Adipose tissue (tissue), 3 donors: ENCODE results near the gene FH. TPM values are rescaled to one million over a fixed set of nuclear protein-coding genes. Genes with fewer than 3 reads are reported as not detected.

Experiments
- H3K27ac ChIP-seq: one replicate; pipeline ENCODE4 v1.5.1; 2013; ENCODE audit warnings: low read depth, low read length
- WGBS, 3 donors: extraction: QIAGEN DNeasy Blood & Tissue Kit; methylation state at CpG; one replicate each; pipeline ENCODE4 v1.1.7; 2013; 5-methylcytosine and 5-hydroxymethylcytosine counted together
- polyA plus RNA-seq, 3 donors: library from polyadenylated mRNA; stranded (reverse); fragments of 200-250 nt; gene quantifications; one replicate each; pipeline ENCODE4 v1.2.3, GENCODE V29; 2013
- donor health status: healthy with polysubstance abuse.
- donor health status: Bipolar disorder and iron deficiency.
- donor health status: healthy.

Gene FH
- polyA plus RNA-seq, 3 donors = 27.8 to 66.5 (median 39.0) TPM

DNA sequence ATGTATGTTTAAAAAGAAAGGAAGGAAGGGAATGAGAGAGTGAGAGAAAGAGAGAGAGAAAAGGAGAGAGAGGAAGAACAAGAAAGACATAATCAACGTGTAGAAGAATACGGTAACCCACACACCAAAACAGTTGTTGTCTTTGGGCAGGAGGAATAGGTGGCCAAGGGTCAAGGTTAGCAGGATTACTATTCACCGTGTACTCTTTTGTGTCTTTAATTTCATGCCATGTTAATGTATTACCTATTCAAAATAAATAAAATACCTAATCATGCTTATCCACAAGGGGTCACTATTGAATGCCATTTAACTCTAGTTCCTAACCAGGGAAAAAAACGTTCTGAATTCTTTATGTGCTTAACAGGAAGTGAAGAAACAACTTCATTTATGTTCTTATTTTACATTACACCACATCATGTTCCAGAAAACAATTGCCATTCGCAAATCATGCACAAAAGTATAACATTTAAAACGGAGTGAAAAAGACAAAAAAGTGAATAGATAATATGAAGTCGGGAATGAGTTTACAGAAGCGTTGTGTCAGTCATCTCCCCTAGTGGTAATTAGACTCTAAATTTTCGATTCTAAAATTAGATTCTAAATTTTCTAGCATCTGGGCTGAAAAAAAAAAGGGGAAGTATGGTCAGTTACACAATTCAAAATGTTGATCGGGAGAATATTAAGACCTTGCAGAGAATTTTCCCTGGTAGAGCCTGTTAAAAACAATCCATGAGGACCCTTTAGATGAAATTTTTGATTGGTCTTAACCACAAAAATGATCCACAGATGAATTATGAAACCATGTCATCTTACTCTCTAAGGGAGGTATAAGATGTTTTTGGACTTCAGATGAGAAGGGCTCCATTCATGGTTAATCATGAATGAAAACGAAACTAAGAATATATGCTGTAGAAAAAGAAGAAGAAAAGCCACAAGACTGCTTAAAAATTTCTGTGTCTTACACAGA is 11.9 kb upstream of the FH start:
- 1 to 4% (median 3%) methylated on average over 11 of the region's 11 CpGs for WGBS, 3 donors
- H3K27ac ChIP-seq = no peak overlapping the region

DNA sequence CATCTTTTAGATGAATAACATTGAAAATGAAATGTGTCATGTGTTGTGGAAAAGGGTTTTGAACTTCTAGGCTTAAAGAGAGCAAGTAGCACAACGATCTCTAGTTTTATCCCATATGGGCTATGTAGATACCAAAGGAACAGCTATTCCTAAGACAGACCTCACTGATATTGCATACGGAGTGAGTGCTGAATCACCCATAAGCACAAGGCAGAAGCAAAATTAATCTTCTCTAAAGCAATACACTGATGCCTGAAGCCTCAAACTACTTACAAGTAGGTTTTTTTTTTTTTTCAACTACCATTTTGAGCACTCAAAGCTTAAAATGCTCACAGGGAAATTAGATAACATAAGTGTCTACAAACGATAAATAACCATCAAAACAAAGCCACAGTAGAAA is 7.6 kb upstream of the FH start:
- WGBS, 3 donors = 71 to 82% (median 75%) methylated on average over 3 of the region's 3 CpGs
- H3K27ac ChIP-seq = no peak overlapping the region

DNA sequence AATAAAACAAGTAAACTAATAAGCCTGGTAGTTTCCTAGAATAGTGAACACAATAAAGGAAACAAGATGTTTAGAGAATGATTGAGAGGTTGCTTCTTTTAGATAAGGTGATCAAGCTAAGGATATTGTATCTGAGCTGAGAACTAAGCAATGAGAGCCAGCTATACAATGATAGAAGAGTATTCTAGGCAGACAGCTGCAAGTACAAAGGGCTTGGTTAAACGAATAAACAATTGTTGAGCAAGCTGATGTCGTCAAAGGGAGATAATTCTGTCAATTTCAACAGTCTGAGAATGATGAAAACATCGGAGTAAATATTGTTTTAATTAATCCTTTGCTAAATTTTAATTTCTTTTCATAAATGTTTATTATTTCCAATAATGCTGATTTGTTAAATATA is 5.5 kb upstream of the FH start:
- WGBS, 3 donors = 50 to 66% (median 65%) methylated on average over 3 of the region's 3 CpGs
- no peak overlapping the region for H3K27ac ChIP-seq

DNA sequence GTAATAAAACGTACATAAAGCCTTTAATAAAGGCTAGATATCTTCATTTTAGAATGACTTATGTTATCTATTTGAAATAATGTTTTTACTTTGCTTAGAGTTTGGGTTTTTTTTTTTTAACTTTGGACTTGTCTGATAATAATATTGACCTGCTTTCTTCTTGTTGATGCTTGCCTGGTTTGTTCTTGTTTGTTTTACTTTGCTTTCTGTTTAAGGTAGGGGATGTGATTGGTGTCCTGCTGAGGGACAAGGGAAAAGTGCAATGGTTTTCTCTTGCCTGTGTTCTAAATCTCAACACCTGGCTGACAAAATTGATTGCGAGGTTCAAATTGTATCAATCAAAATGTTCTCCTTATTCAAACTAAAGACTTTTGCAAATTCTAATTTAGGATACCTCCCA is 2.2 kb upstream of the FH start:
- 72 to 88% (median 88%) methylated on average over 2 of the region's 2 CpGs for WGBS, 3 donors
- no peak overlapping the region for H3K27ac ChIP-seq

DNA sequence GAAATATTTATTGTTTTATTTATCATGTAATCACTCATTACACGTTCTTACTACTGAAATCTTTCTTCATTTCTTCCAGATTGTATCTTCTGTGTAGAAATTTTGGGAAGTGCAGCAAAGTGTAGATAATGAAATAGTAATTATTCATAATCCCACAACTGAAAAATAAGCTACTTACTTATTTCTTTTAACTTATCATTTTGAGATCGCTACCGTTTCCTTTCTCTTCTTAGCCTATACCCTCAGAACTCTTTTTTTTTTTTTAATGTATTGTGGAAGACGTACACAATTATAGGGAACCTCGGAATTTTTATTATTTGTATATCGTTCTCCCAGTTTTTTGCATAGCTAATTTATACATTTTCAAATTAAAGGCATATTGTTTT is 518 bp upstream of the FH start:
- H3K27ac ChIP-seq = no peak overlapping the region
- 7 to 15% (median 10%) methylated on average over 6 of the region's 6 CpGs for WGBS, 3 donors

DNA sequence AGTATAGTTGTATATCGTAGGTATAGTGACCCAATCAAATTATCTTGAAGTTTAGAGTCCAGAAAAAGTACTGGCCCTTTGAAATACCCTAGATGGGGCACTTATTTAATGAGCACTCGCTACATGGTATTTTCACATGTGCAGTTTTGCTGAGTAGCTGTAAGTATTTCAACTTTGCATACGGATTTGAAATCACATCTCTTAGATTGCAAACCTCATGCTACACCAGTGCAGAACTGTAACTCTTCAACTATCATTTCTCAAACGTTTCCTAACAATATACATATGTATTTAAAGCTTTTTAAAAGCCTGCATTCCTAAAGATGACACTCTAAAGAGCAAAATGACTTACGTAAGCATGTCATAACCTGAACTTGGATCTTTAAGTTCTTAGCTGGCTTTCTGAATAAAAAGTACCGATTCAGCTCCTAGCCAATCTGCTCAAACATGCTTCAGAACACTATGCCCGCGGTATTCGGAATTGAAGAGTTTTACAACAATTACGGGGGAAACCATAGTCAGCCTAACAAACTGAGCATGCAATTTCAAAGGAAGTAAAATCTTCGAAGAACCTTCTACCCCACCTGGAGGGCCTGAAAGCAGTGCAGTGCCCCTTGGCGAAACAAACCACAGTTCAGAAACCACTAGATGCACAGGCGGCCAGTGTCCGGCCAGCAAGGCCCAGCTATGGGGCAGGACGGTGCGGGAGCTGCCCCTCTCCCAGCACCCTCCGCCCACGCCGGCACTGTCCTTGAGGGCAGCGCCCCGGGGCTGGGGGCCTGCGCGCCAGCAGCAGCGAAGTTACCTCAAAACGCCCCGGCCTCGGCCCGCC is 863 bp downstream of the FH start:
- 4 to 5% (median 5%) methylated on average over 19 to 28 of the region's 28 CpGs for WGBS, 3 donors
- H3K27ac ChIP-seq = no peak overlapping the region

DNA sequence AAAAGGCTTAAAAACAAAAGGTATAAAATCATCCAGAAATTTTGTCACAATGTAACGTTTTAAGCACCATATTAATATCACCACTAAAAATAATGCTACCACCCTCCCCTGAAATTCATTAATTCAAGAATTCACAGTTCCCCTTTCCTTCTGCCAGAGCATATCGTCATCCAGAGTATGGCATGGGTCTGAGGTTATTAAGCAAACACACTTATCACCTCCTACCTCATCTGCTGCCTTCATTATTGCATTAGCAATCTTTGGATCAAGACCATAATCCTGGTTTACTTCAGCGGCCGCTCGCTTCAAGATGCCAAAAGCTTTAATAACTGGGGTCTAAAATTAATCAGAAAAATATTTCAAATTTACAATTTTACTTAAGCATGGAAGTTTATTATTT is 6.2 kb downstream of the FH start:
- WGBS, 3 donors = 74 to 90% (median 89%) methylated on average over 5 of the region's 5 CpGs
- no peak overlapping the region for H3K27ac ChIP-seq

DNA sequence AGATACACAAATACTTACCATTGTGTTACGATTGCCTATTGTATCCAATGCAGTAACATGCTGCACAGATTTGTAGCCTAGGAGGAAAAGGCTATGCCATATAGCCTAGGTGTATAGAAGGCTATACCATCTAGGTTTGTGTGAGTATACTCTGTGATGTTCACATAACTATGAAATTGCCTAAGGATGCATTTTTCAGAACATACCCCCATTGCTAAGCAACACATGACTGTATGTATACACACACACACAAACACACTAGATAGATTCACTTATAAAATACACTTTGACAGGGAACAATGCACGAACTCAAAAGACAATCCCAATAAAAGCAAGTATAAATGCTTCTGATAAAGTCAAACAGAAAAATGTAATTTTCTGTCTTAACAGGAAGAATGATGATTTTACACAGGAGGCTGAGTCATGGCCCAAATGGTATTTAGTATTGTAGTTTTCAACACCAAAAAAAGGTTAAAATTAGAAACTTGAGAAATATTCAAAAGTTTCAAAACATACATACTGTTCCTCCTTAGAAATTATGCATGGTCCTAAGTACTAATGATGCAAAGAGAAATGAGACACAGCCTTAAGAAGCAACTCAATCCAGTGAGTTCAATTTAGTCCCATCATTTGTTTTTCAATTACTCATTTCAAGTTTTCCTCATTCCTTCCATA is 12.2 kb downstream of the FH start:
- WGBS, 3 donors = 87 to 91% (median 88%) methylated on average over 2 of the region's 2 CpGs

DNA sequence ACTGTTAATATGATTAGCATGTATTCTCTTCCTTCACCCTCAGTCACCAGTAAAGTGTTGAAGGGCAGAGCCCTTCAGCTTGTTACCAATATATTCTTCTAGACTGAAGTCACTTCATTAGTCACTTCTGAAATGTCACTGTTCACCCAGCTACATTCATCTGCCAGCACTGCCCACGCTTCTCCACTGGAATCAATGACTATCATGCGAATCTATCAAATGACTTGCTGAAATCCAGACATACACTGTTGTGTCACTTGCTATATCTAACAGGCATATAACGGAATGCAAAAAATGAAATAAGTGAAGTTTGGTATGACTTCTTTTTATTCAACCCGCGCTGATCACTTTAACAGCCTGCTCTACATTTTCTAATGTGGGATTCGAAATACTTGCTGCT is 16.1 kb downstream of the FH start:
- H3K27ac ChIP-seq = no peak overlapping the region
- 94 to 98% (median 97%) methylated on average over 6 of the region's 6 CpGs for WGBS, 3 donors

More for the DNA sequence above, 12.2 kb downstream of the FH start:
- H3K27ac ChIP-seq = no peak overlapping the region

DNA sequence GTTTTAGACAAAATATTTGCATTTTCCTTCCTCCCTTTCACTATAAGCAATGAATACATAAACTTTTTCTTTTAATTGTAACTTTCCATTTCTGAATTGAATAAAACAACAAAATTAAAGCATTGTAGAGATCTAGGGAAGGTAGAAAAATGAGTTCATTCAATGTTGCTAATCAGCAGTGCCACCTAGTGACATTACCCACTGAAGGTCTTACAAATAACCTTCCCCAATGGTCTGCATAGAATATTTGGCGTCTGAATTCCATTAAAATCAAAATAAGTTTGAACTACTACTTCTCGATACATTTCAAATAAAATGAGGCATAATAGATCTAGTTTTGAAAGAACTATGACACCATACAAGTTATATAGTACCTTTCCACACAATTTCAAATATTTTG is 19.6 kb downstream of the FH start:
- 65 to 85% (median 71%) methylated on average over 2 of the region's 2 CpGs for WGBS, 3 donors
- no peak overlapping the region for H3K27ac ChIP-seq

DNA sequence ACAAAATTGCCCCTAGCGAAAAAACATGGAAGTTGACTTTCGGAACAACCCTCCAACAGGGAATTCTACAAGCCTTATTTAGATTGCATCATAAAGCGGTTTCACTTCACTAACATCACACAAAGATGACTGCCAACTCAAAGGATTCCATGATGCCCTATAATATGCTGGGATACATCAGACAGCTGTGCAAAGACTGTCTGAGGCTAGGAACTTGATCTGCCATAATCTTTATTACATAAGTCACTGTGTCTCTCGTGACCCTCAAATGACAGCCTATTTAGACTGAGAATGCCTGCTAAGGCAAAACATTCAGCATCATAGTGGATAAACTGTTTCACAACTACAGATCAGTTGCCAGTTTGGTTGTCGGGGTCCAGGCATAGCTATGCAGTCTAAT is 23.8 kb downstream of the FH start:
- H3K27ac ChIP-seq = no peak overlapping the region
- WGBS, 3 donors = 90 to 94% (median 92%) methylated on average over 5 of the region's 5 CpGs

DNA sequence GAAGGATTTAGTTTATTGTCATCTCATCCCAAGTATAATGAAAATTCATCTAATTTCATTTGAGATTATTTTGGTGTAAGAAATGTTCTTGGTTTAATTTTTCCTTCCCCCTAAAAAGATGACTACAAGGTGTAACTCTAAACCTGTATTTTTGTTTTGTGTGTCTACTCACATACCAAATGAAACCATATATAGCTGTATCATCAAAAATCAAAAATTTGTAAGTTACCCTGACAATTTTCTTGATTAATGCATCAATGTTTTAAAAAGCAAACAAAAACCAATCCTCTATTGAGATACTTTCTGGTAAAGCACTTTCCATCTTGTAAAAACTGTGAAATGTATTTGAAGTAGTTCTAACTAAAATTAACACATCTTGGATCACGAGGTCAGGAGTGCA is 30.8 kb downstream of the FH start:
- no peak overlapping the region for H3K27ac ChIP-seq
- 93 to 100% (median 97%) methylated on average over 1 of the region's 1 CpG for WGBS, 3 donors

DNA sequence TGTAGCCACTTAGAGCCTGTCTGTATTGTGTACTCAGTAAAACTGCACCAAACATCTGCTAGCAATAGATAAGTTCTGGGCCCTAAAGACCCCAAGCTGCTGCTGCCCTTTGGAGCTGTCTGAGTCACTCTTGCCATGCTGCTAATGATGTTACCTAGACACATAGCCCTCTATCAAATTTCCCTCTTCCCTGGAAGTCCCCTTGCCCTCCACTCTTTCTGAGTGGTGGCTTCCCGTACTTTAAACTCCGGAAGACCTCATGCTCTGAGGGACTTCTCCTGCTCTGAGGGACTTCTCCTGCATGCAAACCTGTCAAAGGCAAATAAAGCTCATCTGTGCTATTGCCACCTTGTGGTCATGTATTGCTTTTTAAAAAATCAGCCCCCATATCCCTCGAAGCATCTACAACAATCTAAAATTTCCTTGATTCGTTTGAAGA is 34.0 kb downstream of the FH start:
- WGBS, 3 donors = 76 to 81% (median 76%) methylated on average over 4 of the region's 4 CpGs

DNA sequence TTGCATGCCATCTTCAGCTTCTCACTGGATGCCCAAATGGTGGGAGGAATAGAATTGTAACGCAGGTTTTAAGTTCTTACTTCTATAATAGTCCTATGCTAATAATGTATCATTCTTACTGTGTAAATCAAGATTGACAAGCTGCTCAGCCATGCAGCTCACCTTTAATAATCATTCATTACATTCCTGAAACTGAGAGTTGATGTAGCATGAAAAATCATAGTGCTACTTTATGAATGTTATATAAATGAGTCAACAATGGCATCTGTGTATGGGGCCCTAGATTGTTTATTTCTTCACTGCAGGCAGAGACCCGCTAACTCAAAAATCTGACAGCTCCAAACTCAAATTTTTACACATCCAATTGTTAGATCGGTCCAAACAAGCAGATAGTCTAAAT is 34.4 kb downstream of the FH start:
- no peak overlapping the region for H3K27ac ChIP-seq
- 93 to 95% (median 94%) methylated on average over 3 of the region's 3 CpGs for WGBS, 3 donors

More for the DNA sequence above, 34.0 kb downstream of the FH start:
- H3K27ac ChIP-seq = no peak overlapping the region

DNA sequence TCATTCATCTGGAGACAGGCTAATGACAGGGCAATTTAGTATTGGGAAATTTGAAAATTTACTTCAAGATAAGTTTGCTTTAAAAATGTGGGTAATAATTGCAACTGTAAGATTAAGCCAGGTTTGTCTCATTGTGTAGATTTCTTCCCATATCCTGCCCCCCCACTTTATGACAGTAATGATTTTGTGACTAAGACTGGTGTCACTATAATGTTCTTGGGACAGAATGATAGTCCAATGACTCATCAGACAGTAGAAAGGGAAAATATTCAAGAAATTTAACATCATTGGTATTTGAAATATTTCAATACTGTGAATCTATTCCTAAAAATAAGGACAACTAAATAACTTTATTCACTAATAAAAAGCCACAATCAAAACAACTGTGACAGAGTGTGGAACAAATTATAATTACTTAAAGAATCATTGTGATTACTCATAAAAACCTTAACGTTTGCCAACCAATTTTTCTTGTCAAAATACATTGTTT is 36.7 kb downstream of the FH start:
- WGBS, 3 donors = 41 to 63% (median 55%) methylated on average over 1 of the region's 1 CpG
- H3K27ac ChIP-seq = no peak overlapping the region

DNA sequence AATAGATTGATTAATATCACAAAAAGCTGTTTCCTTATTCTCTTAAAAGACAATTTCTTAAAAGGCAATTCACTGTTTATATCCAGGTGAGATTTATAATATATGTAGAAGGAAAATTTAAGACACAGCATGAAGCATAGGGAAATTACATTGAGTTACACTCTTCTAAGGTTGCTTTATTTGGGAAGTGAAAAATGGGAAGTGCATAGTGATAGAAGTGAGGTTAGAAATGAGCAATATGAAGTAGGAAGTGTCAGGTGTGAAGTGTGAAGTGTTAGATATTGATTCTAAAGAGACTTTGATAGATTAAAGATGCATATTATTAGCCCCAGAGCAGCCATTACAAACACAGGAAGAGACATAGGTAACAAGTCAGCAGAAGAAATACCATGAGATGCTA is 40.3 kb downstream of the FH start:
- H3K27ac ChIP-seq = no peak overlapping the region

DNA sequence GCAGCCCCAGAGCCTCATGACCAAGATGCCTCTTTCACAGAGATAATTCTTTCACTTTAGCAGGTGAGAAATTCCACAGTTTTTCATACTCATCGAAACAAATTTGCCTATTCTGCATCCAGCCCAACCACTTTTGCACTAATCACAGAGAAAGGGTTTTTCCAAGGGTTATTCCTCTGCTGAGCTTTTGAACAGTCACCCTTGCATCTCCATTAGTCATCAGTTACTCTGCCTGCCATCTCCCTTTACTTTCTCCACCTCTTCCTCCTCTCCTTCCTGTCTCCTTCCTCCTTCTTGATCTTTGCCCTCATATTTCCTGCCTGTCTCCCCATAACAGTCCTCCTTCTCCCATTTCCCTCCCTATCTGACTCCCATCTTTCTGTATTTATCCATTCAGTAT is 43.9 kb downstream of the FH start:
- 81 to 86% (median 84%) methylated on average over 1 of the region's 1 CpG for WGBS, 3 donors
- no peak overlapping the region for H3K27ac ChIP-seq

DNA sequence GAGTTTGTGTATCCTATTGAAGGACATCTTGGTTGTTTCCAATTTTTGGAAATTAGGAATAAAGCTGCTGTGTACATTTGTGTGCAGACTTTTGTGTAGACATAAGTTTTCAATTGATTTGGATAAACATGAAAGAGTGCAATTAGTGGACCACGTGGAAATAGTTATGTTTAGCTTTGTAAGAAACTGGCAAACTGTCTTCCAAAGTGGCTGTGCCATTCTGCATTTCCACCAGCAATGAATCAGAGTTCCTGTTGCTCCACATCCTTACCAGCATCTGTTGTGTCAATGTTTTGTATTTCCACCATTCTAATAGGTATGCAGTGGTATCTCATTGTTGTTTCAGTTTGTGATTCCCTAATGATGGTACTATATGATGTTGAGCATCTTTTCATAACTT is 46.5 kb downstream of the FH start:
- 37 to 61% (median 59%) methylated on average over 1 of the region's 1 CpG for WGBS, 3 donors
- no peak overlapping the region for H3K27ac ChIP-seq
